ENCODE measurements around the gene POLL.
A peak's percentile ranks its signal among the peaks of the same experiment; 100 is the strongest.

The POLL gene

GRCh38 chr10:101573885-101574753, 13.9 kb downstream of the POLL start:
- Histone ChIP-seq H3K27ac (ENCODE audit: insufficient read depth, low read depth, low read length, poor library complexity, severe bottlenecking) (no peak overlapping the region), H3K27me3 (ENCODE audit: control insufficient read depth, insufficient read depth, low read length, poor library complexity, severe bottlenecking) (peaks cover 37% of the 10 kb centered on the region), H3K9me3 (ENCODE audit: control insufficient read depth, low read length) (no peaks in the 10 kb centered on the region), H3K4me1 (ENCODE audit: control insufficient read depth, insufficient read depth, low read length) (peaks cover 7% of the 10 kb centered on the region), H3K36me3 (ENCODE audit: control insufficient read depth, insufficient read depth, low read length) (no peaks in the 10 kb centered on the region), H3K4me3 (ENCODE audit: insufficient read depth, low read depth, low read length) (no peak overlapping the region)
- 93 to 94% methylated on average over 25 of the region's 25 CpGs for WGBS, 2 experiments

GRCh38 chr10:101572785-101573184, 15.3 kb downstream of the POLL start:
- Histone ChIP-seq H3K9me3 (ENCODE audit: control insufficient read depth, low read length) (no peaks in the 10 kb centered on the region), H3K27ac (ENCODE audit: insufficient read depth, low read depth, low read length, poor library complexity, severe bottlenecking) (no peak overlapping the region), H3K27me3 (ENCODE audit: control insufficient read depth, insufficient read depth, low read length, poor library complexity, severe bottlenecking) (peaks cover 50% of the 10 kb centered on the region), H3K4me1 (ENCODE audit: control insufficient read depth, insufficient read depth, low read length) (peaks cover 7% of the 10 kb centered on the region), H3K36me3 (ENCODE audit: control insufficient read depth, insufficient read depth, low read length) (no peaks in the 10 kb centered on the region), H3K4me3 (ENCODE audit: insufficient read depth, low read depth, low read length) (no peak overlapping the region)
- WGBS, 2 experiments, result 93 to 94% methylated on average over 2 of the region's 2 CpGs

- Histone ChIP-seq H3K4me3 (ENCODE audit: insufficient read depth, low read depth, low read length) (no peak overlapping the region), H3K27me3 (ENCODE audit: control insufficient read depth, insufficient read depth, low read length, poor library complexity, severe bottlenecking) (peaks cover 57% of the 10 kb centered on the region), H3K27ac (ENCODE audit: insufficient read depth, low read depth, low read length, poor library complexity, severe bottlenecking) (no peak overlapping the region), H3K9me3 (ENCODE audit: control insufficient read depth, low read length) (no peaks in the 10 kb centered on the region), H3K36me3 (ENCODE audit: control insufficient read depth, insufficient read depth, low read length) (no peaks in the 10 kb centered on the region), H3K4me1 (ENCODE audit: control insufficient read depth, insufficient read depth, low read length) (peaks cover 7% of the 10 kb centered on the region)
- WGBS, 2 experiments, result 92 to 94% methylated on average over 7 of the region's 7 CpGs
Observed at GRCh38 chr10:101572126-101572525, 15.9 kb downstream of the POLL start.

- WGBS, 2 experiments, result 78 to 85% methylated on average over 8 of the region's 8 CpGs
- peaks cover 64% of the 10 kb centered on the region for H3K27me3 ChIP-seq (ENCODE audit: control insufficient read depth, insufficient read depth, low read length, poor library complexity, severe bottlenecking)
Observed at GRCh38 chr10:101571271-101571925, 16.7 kb downstream of the POLL start.

GRCh38 chr10:101570428-101571270, 17.4 kb downstream of the POLL start:
- no peaks in the 10 kb centered on the region for H3K36me3 ChIP-seq (ENCODE audit: control insufficient read depth, insufficient read depth, low read length)
- peak overlapping the region; percentile 47 for H3K4me3 ChIP-seq (ENCODE audit: insufficient read depth, low read depth, low read length)
- H3K27ac ChIP-seq (ENCODE audit: insufficient read depth, low read depth, low read length, poor library complexity, severe bottlenecking), result no peak overlapping the region
- peaks cover 71% of the 10 kb centered on the region for H3K27me3 ChIP-seq (ENCODE audit: control insufficient read depth, insufficient read depth, low read length, poor library complexity, severe bottlenecking)
- no peaks in the 10 kb centered on the region for H3K9me3 ChIP-seq (ENCODE audit: control insufficient read depth, low read length)
- peaks cover 7% of the 10 kb centered on the region for H3K4me1 ChIP-seq (ENCODE audit: control insufficient read depth, insufficient read depth, low read length)
- WGBS, 2 experiments, result 21% methylated on average over 37 of the region's 37 CpGs

More at GRCh38 chr10:101571271-101571925, 16.7 kb downstream of the POLL start:
- Histone ChIP-seq H3K4me1 (ENCODE audit: control insufficient read depth, insufficient read depth, low read length) (peaks cover 7% of the 10 kb centered on the region), H3K27ac (ENCODE audit: insufficient read depth, low read depth, low read length, poor library complexity, severe bottlenecking) (no peak overlapping the region), H3K9me3 (ENCODE audit: control insufficient read depth, low read length) (no peaks in the 10 kb centered on the region), H3K36me3 (ENCODE audit: control insufficient read depth, insufficient read depth, low read length) (no peaks in the 10 kb centered on the region), H3K4me3 (ENCODE audit: insufficient read depth, low read depth, low read length) (no peak overlapping the region)

GRCh38 chr10:101569622-101570427, 18.2 kb downstream of the POLL start:
- Histone ChIP-seq H3K4me1 (ENCODE audit: control insufficient read depth, insufficient read depth, low read length) (peaks cover 7% of the 10 kb centered on the region), H3K9me3 (ENCODE audit: control insufficient read depth, low read length) (no peaks in the 10 kb centered on the region), H3K36me3 (ENCODE audit: control insufficient read depth, insufficient read depth, low read length) (no peaks in the 10 kb centered on the region), H3K27me3 (ENCODE audit: control insufficient read depth, insufficient read depth, low read length, poor library complexity, severe bottlenecking) (peaks cover 75% of the 10 kb centered on the region), H3K27ac (ENCODE audit: insufficient read depth, low read depth, low read length, poor library complexity, severe bottlenecking) (no peak overlapping the region), H3K4me3 (ENCODE audit: insufficient read depth, low read depth, low read length) (peak overlapping the region; percentile 47)
- WGBS, 2 experiments, result 2% methylated on average over 55 to 56 of the region's 56 CpGs

GRCh38 chr10:101569323-101569621, 18.8 kb downstream of the POLL start:
- Histone ChIP-seq H3K4me1 (ENCODE audit: control insufficient read depth, insufficient read depth, low read length) (peaks cover 7% of the 10 kb centered on the region), H3K9me3 (ENCODE audit: control insufficient read depth, low read length) (no peaks in the 10 kb centered on the region), H3K36me3 (ENCODE audit: control insufficient read depth, insufficient read depth, low read length) (no peaks in the 10 kb centered on the region), H3K27me3 (ENCODE audit: control insufficient read depth, insufficient read depth, low read length, poor library complexity, severe bottlenecking) (peaks cover 75% of the 10 kb centered on the region), H3K27ac (ENCODE audit: insufficient read depth, low read depth, low read length, poor library complexity, severe bottlenecking) (no peak overlapping the region), H3K4me3 (ENCODE audit: insufficient read depth, low read depth, low read length) (peak overlapping the region; percentile 47)
- WGBS, 2 experiments, result 10% methylated on average over 11 of the region's 11 CpGs

- Histone ChIP-seq H3K27me3 (ENCODE audit: control insufficient read depth, insufficient read depth, low read length, poor library complexity, severe bottlenecking) (peaks cover 75% of the 10 kb centered on the region), H3K9me3 (ENCODE audit: control insufficient read depth, low read length) (no peaks in the 10 kb centered on the region), H3K36me3 (ENCODE audit: control insufficient read depth, insufficient read depth, low read length) (no peaks in the 10 kb centered on the region), H3K4me1 (ENCODE audit: control insufficient read depth, insufficient read depth, low read length) (peaks cover 7% of the 10 kb centered on the region), H3K27ac (ENCODE audit: insufficient read depth, low read depth, low read length, poor library complexity, severe bottlenecking) (no peak overlapping the region), H3K4me3 (ENCODE audit: insufficient read depth, low read depth, low read length) (no peak overlapping the region)
- 87 to 90% methylated on average over 17 of the region's 17 CpGs for WGBS, 2 experiments
Observed at GRCh38 chr10:101568054-101568745, 19.9 kb downstream of the POLL start.

All from ectodermal cell (in vitro differentiated cells).